GM18505 (cell line): ENCODE results near the gene JMJD8.
A peak's percentile ranks its signal among the peaks of the same experiment; 100 is the strongest.

ENCODE experiments used
- ATAC-seq: cut with Tn5 transposase; IDR thresholded peaks from one replicate; pipeline ENCODE4 v1.9.1; 2021; ENCODE audit not compliant: unreplicated experiment
- POLR2A ChIP-seq: IDR thresholded peaks from 4 replicates; pipeline ENCODE4 v1.6.1; 2011; ENCODE audit warnings: borderline replicate concordance; ENCODE audit not compliant: insufficient read depth, insufficient read length; ENCODE audit errors: extremely low read depth

Gene JMJD8, protein sequence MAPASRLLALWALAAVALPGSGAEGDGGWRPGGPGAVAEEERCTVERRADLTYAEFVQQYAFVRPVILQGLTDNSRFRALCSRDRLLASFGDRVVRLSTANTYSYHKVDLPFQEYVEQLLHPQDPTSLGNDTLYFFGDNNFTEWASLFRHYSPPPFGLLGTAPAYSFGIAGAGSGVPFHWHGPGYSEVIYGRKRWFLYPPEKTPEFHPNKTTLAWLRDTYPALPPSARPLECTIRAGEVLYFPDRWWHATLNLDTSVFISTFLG

GRCh38 chr16:684071-684794 lies at the start of gene JMJD8:
TSS of gene JMJD8 (minus strand) at chr16:684334. CDS start at chr16:684319, 15 bp downstream.
- peak; percentile 90 for TF ChIP-seq POLR2A

GRCh38 chr16:733382-734207 lies 49.5 kb upstream of the JMJD8 start:
- no peak for TF ChIP-seq POLR2A
- no peak for ATAC-seq

More at GRCh38 chr16:684071-684794, at the start of gene JMJD8:
- ATAC-seq: peak; percentile 50

- ATAC-seq: no peak
- no peak for TF ChIP-seq POLR2A
Observed at GRCh38 chr16:732936-733335, 48.8 kb upstream of the JMJD8 start.

- ATAC-seq: no peak
- no peak for TF ChIP-seq POLR2A
Observed at GRCh38 chr16:732332-732731, 48.2 kb upstream of the JMJD8 start.

DNA sequence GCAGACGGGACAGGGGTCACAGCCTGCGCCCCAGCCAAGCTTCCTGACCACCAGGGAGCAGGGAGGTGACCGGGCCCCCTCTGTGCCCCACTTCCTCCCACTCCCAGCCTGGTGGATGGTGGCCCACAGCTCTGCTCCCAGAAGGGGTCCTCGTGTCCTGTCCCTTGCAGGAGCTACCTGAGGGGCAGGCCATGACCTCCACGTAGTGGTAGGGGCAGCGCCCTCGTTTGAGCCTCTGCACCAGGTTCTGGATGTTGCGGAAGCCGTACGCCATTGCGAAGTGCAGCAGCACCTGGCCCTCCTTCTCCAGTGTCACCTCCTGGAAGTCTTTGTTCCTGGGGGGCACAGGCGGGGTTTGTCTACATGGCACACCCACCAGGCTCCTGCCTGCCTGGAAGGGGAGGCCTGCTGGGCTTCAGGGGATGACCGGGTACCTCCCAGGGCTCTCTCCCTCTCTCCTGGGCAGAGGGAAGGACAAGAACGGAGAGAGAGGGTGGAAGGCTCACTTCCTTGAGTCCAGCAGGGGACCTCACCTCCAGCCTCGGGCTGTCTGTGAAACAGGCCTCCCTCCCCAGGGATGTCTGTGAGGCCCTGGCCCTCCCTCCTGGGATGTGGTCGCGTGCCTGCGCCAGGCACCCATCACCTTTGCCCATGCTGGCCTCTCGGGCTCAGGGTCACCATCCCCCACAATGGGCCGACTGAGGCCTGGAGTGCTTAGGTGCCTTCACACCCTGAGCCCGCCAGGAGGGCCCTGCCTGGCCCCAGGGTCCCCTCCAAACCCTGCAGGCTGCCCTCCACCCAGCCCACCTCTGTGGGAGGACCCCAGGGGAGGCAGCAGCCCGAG lies 46.8 kb upstream of the JMJD8 start:
- no peak for ATAC-seq
- TF ChIP-seq POLR2A: no peak

- no peak for ATAC-seq
- no peak for TF ChIP-seq POLR2A
Observed at GRCh38 chr16:729768-730665, 45.9 kb upstream of the JMJD8 start.

- no peak for ATAC-seq
- TF ChIP-seq POLR2A: no peak
Observed at GRCh38 chr16:728890-729744, 45.0 kb upstream of the JMJD8 start.

GRCh38 chr16:728131-728889 lies 44.2 kb upstream of the JMJD8 start:
- ATAC-seq: no peak

GRCh38 chr16:727291-727977 lies 43.3 kb upstream of the JMJD8 start:
- no peak for TF ChIP-seq POLR2A
- no peak for ATAC-seq

More at GRCh38 chr16:728131-728889, 44.2 kb upstream of the JMJD8 start:
- TF ChIP-seq POLR2A: peak; percentile 17
